Parathyroid adenoma (tissue), 2 donors: ENCODE results near the gene EHBP1L1.

ENCODE experiments used
- H2AFZ ChIP-seq: fragments of 300-600 bp; sonication (generic); one replicate; pipeline ENCODE4 v1.7.0; 2017; ENCODE audit warnings: antibody characterized with exemption, mild to moderate bottlenecking
- H3K27ac ChIP-seq: fragments of 300-600 bp; sonication (generic); one replicate; pipeline ENCODE4 v1.7.0; 2017
- H3K27me3 ChIP-seq: fragments of 300-600 bp; sonication (generic); one replicate; pipeline ENCODE4 v1.7.0; 2017; ENCODE audit warnings: low read length; ENCODE audit not compliant: control insufficient read depth, insufficient read depth
- H3K36me3 ChIP-seq: fragments of 300-600 bp; sonication (generic); one replicate; pipeline ENCODE4 v1.7.0; 2017; ENCODE audit warnings: low read length; ENCODE audit not compliant: control insufficient read depth, insufficient read depth
- H3K4me1 ChIP-seq: fragments of 300-600 bp; sonication (generic); one replicate; pipeline ENCODE4 v1.7.0; 2017; ENCODE audit warnings: control low read depth
- H3K4me2 ChIP-seq: fragments of 300-600 bp; sonication (generic); one replicate; pipeline ENCODE4 v1.7.0; 2017; ENCODE audit warnings: low read length
- H3K4me3 ChIP-seq: fragments of 300-600 bp; sonication (generic); one replicate; pipeline ENCODE4 v1.7.0; 2017; ENCODE audit warnings: low read depth, low read length
- H3K79me2 ChIP-seq: fragments of 300-600 bp; sonication (generic); one replicate; pipeline ENCODE4 v1.7.0; 2017; ENCODE audit warnings: control low read depth
- H3K9ac ChIP-seq: fragments of 300-600 bp; sonication (generic); one replicate; pipeline ENCODE4 v1.7.0; 2017; ENCODE audit warnings: mild to moderate bottlenecking
- H3K9me3 ChIP-seq: fragments of 300-600 bp; sonication (generic); one replicate; pipeline ENCODE4 v1.7.0; 2017; ENCODE audit warnings: low read length; ENCODE audit not compliant: control insufficient read depth
- CTCF ChIP-seq: fragments of 300-600 bp; sonication (generic); IDR thresholded peaks from one replicate; pipeline ENCODE4 v1.7.0; 2017; ENCODE audit warnings: antibody characterized with exemption, mild to moderate bottlenecking
- donor health status: primary hyperparathyroidism.

EHBP1L1 gene

GRCh38 chr11:65578134-65578533, 2.3 kb downstream of the EHBP1L1 start:
- H2AFZ ChIP-seq, result no peak overlapping the region
- no peak overlapping the region for H3K9ac ChIP-seq
- peaks cover 3% of the 10 kb centered on the region for H3K4me1 ChIP-seq
- no peaks in the 10 kb centered on the region for H3K27me3 ChIP-seq
- no peaks in the 10 kb centered on the region for H3K36me3 ChIP-seq
- no peak overlapping the region for H3K27ac ChIP-seq
- H3K4me2 ChIP-seq, result no peak overlapping the region
- H3K9me3 ChIP-seq, result no peaks in the 10 kb centered on the region
- no peaks in the 10 kb centered on the region for H3K79me2 ChIP-seq
- no peak overlapping the region for H3K4me3 ChIP-seq
- no peak for TF ChIP-seq CTCF

- no peak overlapping the region for H3K27ac ChIP-seq
- no peak overlapping the region for H3K4me3 ChIP-seq
- TF ChIP-seq CTCF, result no peak
- no peaks in the 10 kb centered on the region for H3K9me3 ChIP-seq
- H3K4me1 ChIP-seq, result peaks cover under 1% of the 10 kb centered on the region
- H3K79me2 ChIP-seq, result no peaks in the 10 kb centered on the region
- H3K27me3 ChIP-seq, result no peaks in the 10 kb centered on the region
- H2AFZ ChIP-seq, result no peak overlapping the region
- H3K36me3 ChIP-seq, result no peaks in the 10 kb centered on the region
- no peak overlapping the region for H3K9ac ChIP-seq
- H3K4me2 ChIP-seq, result no peak overlapping the region
Observed at GRCh38 chr11:65578667-65579066, 2.8 kb downstream of the EHBP1L1 start.

- H3K4me2 ChIP-seq, result no peak overlapping the region
- H3K79me2 ChIP-seq, result no peaks in the 10 kb centered on the region
- H3K9ac ChIP-seq, result no peak overlapping the region
- no peak overlapping the region for H3K27ac ChIP-seq
- H3K36me3 ChIP-seq, result no peaks in the 10 kb centered on the region
- no peaks in the 10 kb centered on the region for H3K9me3 ChIP-seq
- no peak overlapping the region for H2AFZ ChIP-seq
- H3K27me3 ChIP-seq, result no peaks in the 10 kb centered on the region
- TF ChIP-seq CTCF, result no peak
- H3K4me3 ChIP-seq, result no peak overlapping the region
- no peaks in the 10 kb centered on the region for H3K4me1 ChIP-seq
Observed at GRCh38 chr11:65579291-65579690, 3.4 kb downstream of the EHBP1L1 start.

- Histone ChIP-seq H3K4me2 (no peak overlapping the region), H3K27me3 (no peaks in the 10 kb centered on the region), H3K27ac (no peak overlapping the region), H3K79me2 (no peaks in the 10 kb centered on the region), H3K9me3 (no peaks in the 10 kb centered on the region), H3K4me3 (no peak overlapping the region), H3K9ac (no peak overlapping the region), H2AFZ (no peak overlapping the region), H3K36me3 (no peaks in the 10 kb centered on the region), H3K4me1 (no peaks in the 10 kb centered on the region)
- no peak for TF ChIP-seq CTCF
Observed at GRCh38 chr11:65580031-65580692, 4.3 kb downstream of the EHBP1L1 start.

- H2AFZ ChIP-seq, result no peak overlapping the region
- H3K4me1 ChIP-seq, result no peaks in the 10 kb centered on the region
- H3K27me3 ChIP-seq, result no peaks in the 10 kb centered on the region
- H3K9ac ChIP-seq, result no peak overlapping the region
- TF ChIP-seq CTCF, result no peak
- no peak overlapping the region for H3K27ac ChIP-seq
- no peak overlapping the region for H3K4me2 ChIP-seq
- no peaks in the 10 kb centered on the region for H3K9me3 ChIP-seq
- H3K79me2 ChIP-seq, result no peaks in the 10 kb centered on the region
- no peaks in the 10 kb centered on the region for H3K36me3 ChIP-seq
- no peak overlapping the region for H3K4me3 ChIP-seq
Observed at GRCh38 chr11:65580756-65581155, 4.9 kb downstream of the EHBP1L1 start.
